GM12875 (cell line): ENCODE measurements around the gene PMM1.

Experiments used
- H3K4me3 ChIP-seq: one replicate; pipeline ENCODE4 v1.5.1; 2011; ENCODE audit warnings: low read depth, low read length, control low read depth
- CTCF ChIP-seq: IDR thresholded peaks from 2 replicates; pipeline ENCODE4 v1.5.1; 2011; ENCODE audit warnings: low read depth, mild to moderate bottlenecking, control low read depth, inconsistent platforms, low read length, moderate library complexity, borderline replicate concordance; ENCODE audit not compliant: insufficient read depth

Gene PMM1

GRCh38 chr22:41542224-41542623, 47.4 kb downstream of the PMM1 start:
- H3K4me3 ChIP-seq = no peak overlapping the region
- TF ChIP-seq CTCF = no peak

- no peak overlapping the region for H3K4me3 ChIP-seq
- TF ChIP-seq CTCF = no peak
Observed at GRCh38 chr22:41541484-41541883, 48.2 kb downstream of the PMM1 start.

GRCh38 chr22:41540365-41540764, 49.3 kb downstream of the PMM1 start:
- no peak for TF ChIP-seq CTCF
- H3K4me3 ChIP-seq = no peak overlapping the region

GRCh38 chr22:41540006-41540315, 49.7 kb downstream of the PMM1 start:
- TF ChIP-seq CTCF = no peak
- no peak overlapping the region for H3K4me3 ChIP-seq

GRCh38 chr22:41539146-41540005, 50.3 kb downstream of the PMM1 start:
- no peak overlapping the region for H3K4me3 ChIP-seq

GRCh38 chr22:41538583-41538982, 51.1 kb downstream of the PMM1 start:
- no peak for TF ChIP-seq CTCF
- H3K4me3 ChIP-seq = no peak overlapping the region

More at GRCh38 chr22:41539146-41540005, 50.3 kb downstream of the PMM1 start:
- TF ChIP-seq CTCF = no peak

GRCh38 chr22:41537203-41537602, 52.4 kb downstream of the PMM1 start:
- no peak overlapping the region for H3K4me3 ChIP-seq
- no peak for TF ChIP-seq CTCF
